ENCODE results near the gene NAP1L4.

The NAP1L4 gene

GRCh38 chr11:2963112-2963754 is 28.9 kb downstream of the NAP1L4 start:
- TF ChIP-seq CTCF (conservative IDR thresholded peaks at IDR 0.05) = no peak
- H3K27ac ChIP-seq = no peak overlapping the region

- no peak for TF ChIP-seq CTCF (conservative IDR thresholded peaks at IDR 0.05)
Observed at GRCh38 chr11:2961080-2961479, 31.0 kb downstream of the NAP1L4 start.

GRCh38 chr11:2960139-2960538 is 32.0 kb downstream of the NAP1L4 start:
- TF ChIP-seq CTCF (conservative IDR thresholded peaks at IDR 0.05) = no peak

More at GRCh38 chr11:2961080-2961479, 31.0 kb downstream of the NAP1L4 start:
- no peak overlapping the region for H3K27ac ChIP-seq

GRCh38 chr11:2958251-2958650 is 33.9 kb downstream of the NAP1L4 start:
- no peak for TF ChIP-seq CTCF (conservative IDR thresholded peaks at IDR 0.05)
- H3K27ac ChIP-seq = no peak overlapping the region

More at GRCh38 chr11:2960139-2960538, 32.0 kb downstream of the NAP1L4 start:
- no peak overlapping the region for H3K27ac ChIP-seq

- no peak overlapping the region for H3K27ac ChIP-seq
- TF ChIP-seq CTCF (conservative IDR thresholded peaks at IDR 0.05) = no peak
Observed at GRCh38 chr11:2955906-2956476, 36.1 kb downstream of the NAP1L4 start.

- no peak overlapping the region for H3K27ac ChIP-seq
- no peak for TF ChIP-seq CTCF (conservative IDR thresholded peaks at IDR 0.05)
Observed at GRCh38 chr11:2954263-2954662, 37.9 kb downstream of the NAP1L4 start.

- no peak overlapping the region for H3K27ac ChIP-seq
- no peak for TF ChIP-seq CTCF (conservative IDR thresholded peaks at IDR 0.05)
Observed at GRCh38 chr11:2952290-2952689, 39.8 kb downstream of the NAP1L4 start.
